Lower leg skin (tissue), 3 donors: ENCODE data around the gene CNP.

ENCODE experiments used
- CTCF ChIP-seq, 3 donors: fragments of 450-650 bp; IDR thresholded peaks; one replicate each; pipeline ENCODE4 v1.5.1; 2016; ENCODE audit warnings: antibody characterized with exemption in 3 of 3, mild to moderate bottlenecking in 3 of 3, moderate library complexity in 2 of 3
- POLR2A ChIP-seq, 2 donors: fragments of 450-650 bp; IDR thresholded peaks; one replicate each; pipeline ENCODE4 v1.6.1; 2016 to 2017; ENCODE audit warnings: antibody characterized with exemption in 2 of 2, mild to moderate bottlenecking in 1 of 2, moderate library complexity in 1 of 2

GRCh38 chr17:41930009-41930832 lies 36.4 kb upstream of the CNP start, which contains the start of gene ODAD4:
- TF ChIP-seq POLR2A (IDR thresholded peaks at IDR 0.05) (peak in 1 of 2 donors; percentile 25), CTCF (IDR thresholded peaks at IDR 0.05) (peak in 1 of 3 donors; percentile 89)
